ENCODE data around the gene CEP63.

Gene CEP63

DNA sequence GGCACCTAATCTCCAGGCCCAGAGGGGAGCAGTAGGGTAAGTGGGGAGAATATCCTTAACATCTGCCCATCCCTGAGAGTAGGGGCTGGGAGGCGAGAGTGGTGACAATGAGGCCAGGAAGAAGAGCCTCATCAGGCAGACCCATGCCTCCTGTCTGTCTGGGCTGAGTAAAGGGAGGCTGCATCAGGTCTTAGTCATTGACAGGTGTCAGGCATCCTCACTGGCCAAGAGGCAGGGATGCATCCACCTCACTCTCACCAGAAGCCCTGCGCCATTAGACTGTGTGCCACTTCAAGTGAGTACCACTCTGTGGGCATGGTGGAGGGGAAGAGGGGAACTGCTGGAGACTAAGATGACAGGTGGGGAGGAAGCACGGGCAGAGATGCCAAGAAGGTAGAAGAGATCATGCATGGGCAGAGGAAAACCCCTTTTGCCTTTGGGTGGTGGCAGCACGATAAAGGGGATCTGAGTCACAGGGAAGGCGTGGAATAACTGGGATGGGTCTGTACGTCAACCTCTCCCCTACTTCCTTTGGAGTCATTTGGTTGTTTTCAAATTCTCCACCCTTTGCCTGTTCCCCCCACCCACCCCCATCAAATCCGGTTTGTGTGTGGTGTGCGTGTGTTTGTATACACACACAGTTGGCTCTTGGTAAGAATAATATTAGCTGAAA lies 14.2 kb upstream of the CEP63 start:
- DNase-seq: no peak

DNA sequence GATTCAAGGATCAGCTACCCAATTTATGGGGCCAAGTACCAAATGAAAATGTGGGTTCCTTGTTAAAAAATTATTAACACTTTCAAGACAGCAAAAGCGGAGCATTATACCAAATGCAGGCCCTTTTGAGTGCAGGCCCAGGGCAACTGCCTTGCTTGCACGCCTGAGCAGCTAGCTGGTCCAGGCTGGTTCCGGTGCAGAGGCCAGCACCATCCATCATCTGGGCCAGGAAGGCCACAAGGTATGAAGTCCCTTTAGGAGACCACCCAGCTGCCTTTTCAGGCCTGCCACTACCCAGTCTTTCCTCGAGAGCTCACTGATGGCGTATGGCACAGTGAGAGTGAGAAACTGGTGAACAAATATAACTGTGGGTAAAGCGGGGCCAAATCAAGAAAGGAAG lies 13.0 kb upstream of the CEP63 start:
- no peak for DNase-seq

- peak; percentile 62 for DNase-seq
Measured at GRCh38 chr3:134473868-134474546, 11.8 kb upstream of the CEP63 start.

DNA sequence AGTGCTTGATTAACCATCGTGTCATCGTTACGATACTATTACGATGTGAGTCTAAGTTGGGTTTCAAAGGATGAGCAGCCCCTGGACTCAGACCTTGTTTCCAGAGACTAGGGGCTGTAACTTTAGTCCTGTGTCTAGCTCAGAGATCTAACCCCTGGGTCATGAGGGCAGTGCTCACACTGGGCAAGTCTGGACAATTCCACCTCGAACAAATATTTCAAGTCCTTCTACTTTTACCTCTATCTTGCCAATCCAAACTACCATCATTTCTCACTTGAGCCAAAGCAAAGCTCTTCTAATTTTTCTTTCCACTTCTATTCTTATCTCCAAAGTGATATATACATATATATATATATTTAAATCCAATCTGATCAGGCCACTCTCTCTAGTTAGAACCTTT lies 10.9 kb upstream of the CEP63 start:
- no peak for DNase-seq

- DNase-seq: no peak
Measured at GRCh38 chr3:134476306-134476705, 9.6 kb upstream of the CEP63 start.

DNA sequence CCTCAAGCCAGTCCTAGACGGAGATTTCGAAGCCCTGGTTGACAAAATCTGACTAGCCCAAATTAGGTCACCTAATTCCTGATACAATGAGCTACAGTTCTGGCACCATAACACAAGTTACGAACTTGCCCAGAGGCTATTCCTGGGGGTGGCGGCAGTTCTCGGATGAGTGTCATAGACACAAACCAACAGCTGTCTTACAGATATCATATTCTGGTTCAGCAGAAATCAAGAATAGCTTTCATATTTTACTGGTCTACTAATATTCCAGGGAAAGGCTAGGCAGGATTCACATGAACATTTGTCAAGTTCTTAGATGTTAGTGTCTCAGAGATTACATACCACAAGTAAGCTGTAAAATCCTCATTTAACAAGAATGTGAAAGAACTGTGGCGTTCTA lies 8.9 kb upstream of the CEP63 start:
- DNase-seq: no peak

DNA sequence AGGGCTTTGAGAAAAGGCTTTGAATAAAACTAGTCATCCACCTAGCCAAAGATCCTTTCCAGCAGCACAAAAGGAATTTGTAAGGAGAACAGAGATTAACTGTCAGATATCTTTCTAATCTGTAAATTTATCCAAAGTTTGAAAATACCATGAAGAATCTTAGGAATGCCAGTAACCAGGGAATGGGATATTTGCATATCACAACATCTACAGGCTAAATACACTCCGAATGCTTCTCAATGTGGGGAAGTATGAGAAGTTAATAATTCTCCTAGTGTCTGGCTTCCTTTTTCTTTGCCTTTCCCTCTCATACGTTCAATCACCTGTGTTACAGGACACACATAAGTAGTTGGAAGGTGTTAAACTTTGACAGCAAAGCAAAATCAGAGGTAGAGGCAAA lies 7.9 kb upstream of the CEP63 start:
- DNase-seq: no peak

DNA sequence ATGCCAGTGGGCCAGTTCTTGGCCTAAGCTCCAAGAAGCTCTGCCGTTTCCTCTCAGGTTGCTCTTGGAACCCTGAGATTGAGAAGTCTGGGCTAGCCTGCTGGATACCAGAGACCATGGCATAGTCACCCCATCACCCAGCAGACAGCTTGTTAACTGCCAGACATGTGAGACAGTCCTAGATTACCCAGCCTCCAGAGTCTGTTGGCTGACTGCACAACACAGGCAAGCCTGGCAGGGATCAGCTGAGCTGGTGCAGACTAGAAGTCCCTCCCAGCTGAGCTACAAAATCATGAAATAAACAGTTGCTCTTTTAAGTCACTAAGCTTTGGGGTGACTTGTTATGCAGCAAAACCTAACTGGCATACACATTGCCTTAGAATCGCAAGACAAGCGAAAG lies 5.3 kb upstream of the CEP63 start:
- no peak for DNase-seq

GRCh38 chr3:134481166-134481565 lies 4.7 kb upstream of the CEP63 start:
- DNase-seq: no peak

- no peak for DNase-seq
Measured at GRCh38 chr3:134482622-134483021, 3.2 kb upstream of the CEP63 start.

- DNase-seq: no peak
Measured at GRCh38 chr3:134483195-134483900, 2.5 kb upstream of the CEP63 start.

- no peak for DNase-seq
Measured at GRCh38 chr3:134485075-134485717, 661 bp upstream of the CEP63 start.

GRCh38 chr3:134486577-134487041 lies 752 bp downstream of the CEP63 start:
- DNase-seq: peak; percentile 66

GRCh38 chr3:134487406-134487805 lies 1.5 kb downstream of the CEP63 start:
- peak; percentile 19 for DNase-seq

GRCh38 chr3:134494495-134494894 lies 8.6 kb downstream of the CEP63 start:
- DNase-seq: no peak

- DNase-seq: no peak
Measured at GRCh38 chr3:134495980-134496379, 10.1 kb downstream of the CEP63 start.

DNA sequence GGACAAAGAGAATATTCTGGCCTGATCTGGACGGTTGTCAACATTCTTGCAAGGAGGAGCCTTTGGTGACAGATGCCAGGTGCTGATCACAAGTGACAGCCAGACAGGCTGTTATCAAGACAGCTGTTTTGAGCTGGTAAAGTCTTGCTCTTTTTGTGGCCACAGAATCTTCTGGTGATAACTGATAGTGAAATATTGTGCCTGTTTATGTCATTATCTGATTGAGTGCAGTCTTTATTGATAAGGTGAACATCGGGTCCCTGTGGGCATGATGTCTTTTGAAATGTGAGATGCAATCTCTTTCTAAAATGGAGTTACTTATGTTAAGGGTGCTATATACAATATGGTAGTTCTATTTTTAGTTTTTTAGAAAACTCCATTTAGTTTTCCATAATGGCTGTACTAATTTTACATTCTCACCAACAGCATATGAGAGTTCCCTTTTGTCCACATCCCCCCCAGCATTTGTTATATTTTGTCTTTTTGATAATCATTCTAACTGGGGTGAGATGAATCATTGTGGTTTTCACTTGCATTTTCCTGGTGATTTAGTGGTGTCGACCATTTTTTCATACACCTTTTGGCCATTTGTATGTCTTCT lies 10.7 kb downstream of the CEP63 start:
- DNase-seq: no peak

DNA sequence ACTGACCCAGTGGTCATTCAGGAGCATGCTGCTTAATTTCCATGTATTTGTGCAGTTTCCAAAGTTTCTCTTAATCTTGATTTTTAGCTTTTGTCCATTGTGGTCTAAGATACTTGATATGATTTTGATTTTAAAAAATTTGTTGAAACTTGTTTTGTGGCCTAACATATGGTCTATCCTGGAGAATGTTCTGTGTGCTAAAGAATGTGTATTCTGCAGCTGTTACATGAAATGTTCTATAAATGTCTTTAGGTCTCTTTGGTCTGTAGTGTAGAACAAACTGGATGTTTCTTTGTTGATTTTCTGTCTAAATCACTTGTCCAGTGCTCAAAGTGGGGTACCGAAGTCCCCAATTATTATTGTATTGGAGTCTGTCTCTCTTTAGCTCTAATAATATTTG lies 17.4 kb downstream of the CEP63 start:
- no peak for DNase-seq

DNA sequence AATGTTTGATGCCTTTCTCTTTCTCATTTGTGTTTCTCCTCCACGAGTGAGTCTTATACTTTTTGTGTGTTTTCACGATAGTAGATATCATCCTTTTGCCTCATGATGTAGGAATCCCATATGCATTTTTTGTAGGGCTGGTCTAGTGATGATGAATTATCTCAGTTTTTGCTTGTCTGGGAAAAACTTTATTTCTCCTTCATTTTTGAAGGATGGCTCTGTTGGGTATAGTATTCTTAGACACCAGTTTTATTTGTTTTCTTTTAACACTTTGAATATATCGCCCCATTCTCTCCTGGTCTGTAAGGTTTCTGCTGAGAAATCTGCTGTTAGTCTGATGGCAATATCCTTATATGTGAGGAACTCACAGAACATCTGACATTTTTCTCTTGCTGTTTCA lies 18.3 kb downstream of the CEP63 start:
- DNase-seq: no peak

DNA sequence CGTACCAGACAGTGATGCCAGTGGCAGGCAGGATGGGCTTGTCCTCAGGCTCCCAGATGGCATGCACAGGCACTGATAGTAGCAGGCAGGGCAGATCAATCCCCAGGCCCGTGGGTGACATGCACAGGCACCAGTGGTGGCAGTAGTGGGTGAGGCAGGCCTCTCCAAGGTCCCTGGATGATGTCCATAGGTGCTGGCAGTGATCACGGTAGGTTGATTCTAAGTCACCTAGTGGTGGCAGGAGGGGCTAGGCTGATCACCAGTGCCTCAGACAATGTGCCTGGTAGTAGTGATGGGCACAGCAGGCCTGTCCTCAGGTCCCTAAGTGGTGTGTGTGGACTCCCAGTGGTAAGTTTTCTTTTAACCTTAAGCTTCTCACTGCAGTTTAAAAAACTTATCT lies 19.6 kb downstream of the CEP63 start:
- DNase-seq: no peak

GRCh38 chr3:134511500-134511899 lies 25.6 kb downstream of the CEP63 start:
- DNase-seq: no peak

GRCh38 chr3:134516905-134517304 lies 31.0 kb downstream of the CEP63 start:
- DNase-seq: no peak

GRCh38 chr3:134517791-134518190 lies 31.9 kb downstream of the CEP63 start:
- DNase-seq: no peak

Data from NCI-H1092 treated with DMSO at 0.1 percent for 48 hours (cell line).